Measurements from ENCODE around the gene ENTPD2. TPM values are rescaled to one million over a fixed set of nuclear protein-coding genes. Genes with fewer than 3 reads are reported as not detected.
A peak's percentile ranks its signal among the peaks of the same experiment; 100 is the strongest.

The ENTPD2 gene
- total RNA-seq, 2 donors from 2014 or later, result 0.41 to 0.67 TPM

- Histone ChIP-seq H3K27ac (peak overlapping the region; percentile 63 to 66), H3K4me1 (peaks cover 0 to 45% of the 10 kb centered on the region in 2 donors)
Measured at GRCh38 chr9:137054932-137055384, 1.1 kb upstream of the ENTPD2 start.

GRCh38 chr9:137052998-137053943 lies 590 bp downstream of the ENTPD2 start:
- DNase-seq (ENCODE audit: low spot score), result no peak
- peak overlapping the region; percentile 5 to 47 for H3K4me3 ChIP-seq

More at GRCh38 chr9:137054932-137055384, 1.1 kb upstream of the ENTPD2 start:
- no peaks in the 10 kb centered on the region for H3K36me3 ChIP-seq
- H3K27me3 ChIP-seq, result peaks cover 0 to 4% of the 10 kb centered on the region in 2 donors
- TF ChIP-seq, protein P1, sequence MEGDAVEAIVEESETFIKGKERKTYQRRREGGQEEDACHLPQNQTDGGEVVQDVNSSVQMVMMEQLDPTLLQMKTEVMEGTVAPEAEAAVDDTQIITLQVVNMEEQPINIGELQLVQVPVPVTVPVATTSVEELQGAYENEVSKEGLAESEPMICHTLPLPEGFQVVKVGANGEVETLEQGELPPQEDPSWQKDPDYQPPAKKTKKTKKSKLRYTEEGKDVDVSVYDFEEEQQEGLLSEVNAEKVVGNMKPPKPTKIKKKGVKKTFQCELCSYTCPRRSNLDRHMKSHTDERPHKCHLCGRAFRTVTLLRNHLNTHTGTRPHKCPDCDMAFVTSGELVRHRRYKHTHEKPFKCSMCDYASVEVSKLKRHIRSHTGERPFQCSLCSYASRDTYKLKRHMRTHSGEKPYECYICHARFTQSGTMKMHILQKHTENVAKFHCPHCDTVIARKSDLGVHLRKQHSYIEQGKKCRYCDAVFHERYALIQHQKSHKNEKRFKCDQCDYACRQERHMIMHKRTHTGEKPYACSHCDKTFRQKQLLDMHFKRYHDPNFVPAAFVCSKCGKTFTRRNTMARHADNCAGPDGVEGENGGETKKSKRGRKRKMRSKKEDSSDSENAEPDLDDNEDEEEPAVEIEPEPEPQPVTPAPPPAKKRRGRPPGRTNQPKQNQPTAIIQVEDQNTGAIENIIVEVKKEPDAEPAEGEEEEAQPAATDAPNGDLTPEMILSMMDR (IDR thresholded peaks at IDR 0.05), result no peak
- no peaks in the 10 kb centered on the region for H3K9me3 ChIP-seq
- no peak for DNase-seq (ENCODE audit: low spot score)
- no peak overlapping the region for H3K4me3 ChIP-seq

DNA sequence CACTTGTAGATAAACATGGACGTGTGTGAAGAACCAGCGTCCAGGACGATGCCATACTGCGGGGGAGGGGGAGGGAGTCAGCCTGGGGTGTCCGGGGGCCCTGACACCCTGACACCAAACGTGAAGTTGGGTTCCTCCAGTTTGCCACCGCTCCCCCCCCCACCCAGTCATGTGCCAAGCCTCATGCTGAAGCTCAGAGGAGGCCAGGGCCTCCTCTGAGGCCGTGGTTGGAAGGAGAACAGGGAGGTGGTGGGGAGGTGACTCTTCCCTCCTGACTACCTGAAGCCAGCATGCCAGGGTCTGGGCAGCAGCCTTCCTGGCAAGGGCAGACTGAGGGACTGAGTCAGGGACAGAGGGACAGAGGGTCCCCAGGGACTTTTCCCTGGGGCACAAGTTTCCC lies 1.6 kb downstream of the ENTPD2 start:
- Histone ChIP-seq H3K4me3 (no peak overlapping the region), H3K9me3 (no peaks in the 10 kb centered on the region), H3K36me3 (no peaks in the 10 kb centered on the region), H3K27ac (no peak overlapping the region), H3K27me3 (peaks cover 0 to 17% of the 10 kb centered on the region in 2 donors), H3K4me1 (peaks cover 0 to 50% of the 10 kb centered on the region in 2 donors)
- DNase-seq (ENCODE audit: low spot score), result no peak
- TF ChIP-seq, protein P1 (IDR thresholded peaks at IDR 0.05), result no peak

More at GRCh38 chr9:137052998-137053943, 590 bp downstream of the ENTPD2 start:
- Histone ChIP-seq H3K27ac (no peak overlapping the region), H3K9me3 (no peaks in the 10 kb centered on the region), H3K4me1 (peaks cover 0 to 54% of the 10 kb centered on the region in 2 donors), H3K27me3 (peaks cover 0 to 17% of the 10 kb centered on the region in 2 donors), H3K36me3 (no peaks in the 10 kb centered on the region)
- TF ChIP-seq, protein P1 (IDR thresholded peaks at IDR 0.05), result no peak

- no peak overlapping the region for H3K27ac ChIP-seq
- H3K27me3 ChIP-seq, result peaks cover 0 to 17% of the 10 kb centered on the region in 2 donors
- peaks cover 0 to 53% of the 10 kb centered on the region in 2 donors for H3K4me1 ChIP-seq
- no peak for DNase-seq (ENCODE audit: low spot score)
- TF ChIP-seq, protein P1 (IDR thresholded peaks at IDR 0.05), result no peak
- H3K36me3 ChIP-seq, result no peaks in the 10 kb centered on the region
- no peaks in the 10 kb centered on the region for H3K9me3 ChIP-seq
- no peak overlapping the region for H3K4me3 ChIP-seq
Measured at GRCh38 chr9:137051145-137051724, 2.6 kb downstream of the ENTPD2 start.

DNA sequence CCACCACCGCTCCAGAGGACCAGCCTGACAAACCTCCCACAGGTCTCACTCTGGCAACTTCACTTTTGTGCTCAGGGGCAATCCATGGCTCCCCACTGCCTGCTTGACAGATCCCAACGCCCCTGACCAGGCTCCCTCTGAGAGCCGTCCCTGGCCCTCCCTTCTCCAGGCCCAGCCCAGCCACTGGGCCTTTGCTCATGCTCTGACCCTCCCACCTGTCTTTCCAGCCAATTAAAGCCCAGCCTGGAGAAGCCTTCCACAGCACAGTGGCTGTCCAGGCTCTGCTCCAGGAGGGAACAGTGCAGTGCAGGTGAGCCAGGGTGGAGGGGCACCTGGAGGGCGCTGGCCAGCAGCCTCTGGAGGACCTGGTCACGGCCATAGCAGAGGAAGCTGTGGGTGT lies 3.3 kb downstream of the ENTPD2 start:
- peaks cover 0 to 17% of the 10 kb centered on the region in 2 donors for H3K27me3 ChIP-seq

More for the DNA sequence above, 3.3 kb downstream of the ENTPD2 start:
- no peak for DNase-seq (ENCODE audit: low spot score)
- no peaks in the 10 kb centered on the region for H3K36me3 ChIP-seq
- H3K27ac ChIP-seq, result no peak overlapping the region
- no peaks in the 10 kb centered on the region for H3K9me3 ChIP-seq
- no peak overlapping the region for H3K4me3 ChIP-seq
- TF ChIP-seq, protein P1 (IDR thresholded peaks at IDR 0.05), result no peak
- peaks cover 0 to 50% of the 10 kb centered on the region in 2 donors for H3K4me1 ChIP-seq

Measured in right atrium auricular region (tissue), 2 donors.